TTC549 (cell line): ENCODE results near the gene CARF.

ENCODE experiments used
- FAIRE-seq: peaks from 2 replicates; lab custom pipeline; 2012; peaks lifted over from hg19 to GRCh38; lab: Jason Lieb, UNC

Gene CARF

DNA sequence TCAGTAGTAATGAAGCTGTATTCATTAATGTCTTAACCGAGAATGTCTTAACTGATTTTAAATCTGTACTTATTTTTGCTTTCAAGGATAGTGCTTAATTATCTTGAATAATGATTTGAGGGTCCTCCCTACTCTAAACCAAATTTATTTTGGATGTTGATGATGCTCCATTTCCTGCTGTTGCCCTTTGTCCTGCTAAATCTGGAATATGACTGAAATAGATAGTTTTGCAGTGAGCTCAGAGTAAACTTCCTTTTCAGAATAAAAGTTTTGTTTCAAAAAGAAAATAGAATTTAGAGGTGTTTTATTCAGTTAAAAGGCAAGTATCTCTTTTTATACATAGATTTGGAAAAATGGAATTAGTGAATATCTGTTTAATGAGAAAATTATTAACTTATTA lies 110.7 kb downstream of the CARF start:
- FAIRE-seq, result no peak

DNA sequence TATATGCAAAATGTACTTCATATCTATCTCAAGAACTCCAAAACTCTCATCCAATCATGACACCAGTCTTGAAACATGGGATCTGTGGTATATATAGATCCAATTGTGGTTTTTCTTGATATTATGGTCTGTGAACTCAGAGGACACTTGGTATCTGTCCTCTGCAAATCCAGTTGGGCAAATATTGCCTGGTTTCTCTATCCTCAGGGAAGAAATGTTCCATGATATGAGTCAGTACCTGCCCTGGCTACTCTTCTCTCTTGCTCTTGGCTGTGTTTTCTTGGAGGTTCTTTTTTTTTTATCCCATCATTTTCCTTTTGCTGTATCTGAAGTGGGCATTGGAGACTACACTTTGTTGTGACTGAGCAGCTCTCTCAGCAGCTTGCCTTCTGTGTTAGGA lies 113.5 kb downstream of the CARF start:
- FAIRE-seq, result no peak

DNA sequence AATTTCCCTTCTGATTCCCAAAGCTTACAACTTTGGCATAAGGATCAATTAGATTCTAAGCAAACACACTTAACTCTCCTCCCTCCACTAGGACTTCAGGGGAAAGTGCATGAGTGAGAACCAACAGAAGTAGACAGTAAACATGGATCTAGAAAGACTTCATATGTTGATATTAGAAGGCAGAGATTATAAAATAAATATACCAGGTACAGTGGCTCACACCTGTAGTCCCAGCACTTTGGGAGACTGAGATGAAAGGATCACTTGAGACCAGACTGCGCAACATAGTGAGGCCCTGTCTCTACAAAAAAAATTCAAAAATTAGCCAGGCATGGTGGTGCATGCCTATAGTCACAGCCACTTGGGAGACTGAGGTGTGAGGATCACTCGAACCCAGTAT lies 118.5 kb downstream of the CARF start:
- no peak for FAIRE-seq

DNA sequence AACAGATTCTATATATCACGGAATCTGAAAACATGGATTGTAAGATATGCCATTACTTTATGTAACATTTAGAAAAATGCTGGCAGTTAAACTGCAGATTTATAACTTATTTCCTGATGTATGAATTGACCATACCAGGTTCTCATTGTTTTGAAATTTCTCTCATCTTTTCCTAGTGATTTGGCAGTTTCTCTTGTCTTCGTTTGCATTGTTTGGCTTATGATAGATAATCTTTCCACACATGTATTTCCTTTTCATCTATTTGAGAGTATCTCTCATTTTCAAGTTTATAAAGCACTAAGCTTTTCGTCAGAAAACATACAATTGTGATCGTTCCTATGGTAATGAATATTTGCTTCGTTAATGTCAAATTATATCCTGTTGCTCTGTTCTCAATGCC lies 118.9 kb downstream of the CARF start:
- FAIRE-seq, result no peak

DNA sequence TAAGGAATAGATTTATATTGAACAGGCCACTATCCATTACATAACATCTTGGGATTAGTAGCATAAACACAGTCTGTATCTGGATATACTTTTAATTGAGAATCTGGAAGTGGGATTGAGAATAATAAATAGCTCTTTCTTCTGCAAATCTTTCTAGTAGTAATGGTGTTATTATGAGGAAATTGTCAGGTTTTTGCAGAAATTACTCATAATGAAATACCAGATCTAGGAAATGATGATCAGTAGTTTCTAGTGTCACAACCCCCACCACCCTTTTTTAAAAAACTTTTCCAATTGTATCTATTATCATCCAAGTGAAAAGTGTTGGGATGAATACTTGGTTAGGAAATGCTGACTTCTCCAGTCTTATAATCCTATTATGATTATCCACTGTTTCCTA lies 121.3 kb downstream of the CARF start:
- FAIRE-seq, result no peak

DNA sequence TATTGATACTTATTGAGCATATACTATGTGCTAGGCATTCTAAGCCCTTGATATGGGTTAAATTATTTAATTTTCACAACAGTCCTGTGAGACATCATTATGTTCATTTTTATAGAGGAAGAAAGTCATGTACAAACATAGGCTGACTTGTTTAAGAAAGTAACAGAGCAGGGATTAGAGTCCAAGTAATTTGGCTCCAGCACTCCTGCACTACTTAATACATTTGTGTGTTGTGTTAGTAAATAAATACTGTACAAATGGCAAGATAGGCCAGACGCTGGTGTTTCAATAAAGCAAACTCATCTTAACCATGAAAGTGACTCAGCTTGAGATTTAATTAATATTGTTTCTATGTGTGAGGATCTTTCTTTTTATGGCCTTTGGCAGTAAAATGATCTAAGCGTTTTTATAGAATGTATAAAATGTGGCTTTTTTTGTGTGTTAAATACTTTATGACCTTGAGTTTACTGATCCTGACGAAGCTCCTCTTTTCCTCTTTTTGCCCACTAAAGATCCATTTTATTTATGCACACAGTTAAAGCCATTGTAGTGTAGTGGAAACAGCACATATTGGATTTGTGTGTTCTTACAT lies 123.9 kb downstream of the CARF start:
- no peak for FAIRE-seq
